IMR-90 (cell line): Measurements from ENCODE around the gene USP40.

Experiments
- CHD1 ChIP-seq: IDR thresholded peaks from 2 replicates; pipeline ENCODE4 v1.6.1; 2012; ENCODE audit warnings: low read depth, low read length, improper control_type of control experiment
- CTCF ChIP-seq: conservative IDR thresholded peaks from 2 replicates; pipeline ENCODE4 v1.5.1; 2012; ENCODE audit warnings: mild to moderate bottlenecking, low read depth, low read length, improper control_type of control experiment
- FOS ChIP-seq: fragments of 150-350 bp; IDR thresholded peaks from 2 replicates; pipeline ENCODE4 v1.6.1; 2016; ENCODE audit warnings: low read depth, low read length
- MAZ ChIP-seq: IDR thresholded peaks from 2 replicates; pipeline ENCODE4 v1.6.1; 2012; ENCODE audit warnings: low read depth, mild to moderate bottlenecking, low read length, improper control_type of control experiment, moderate library complexity, borderline replicate concordance
- POLR2A ChIP-seq: IDR thresholded peaks from 2 replicates; pipeline ENCODE4 v1.6.1; 2012; ENCODE audit warnings: mild to moderate bottlenecking, low read depth, low read length
- RAD21 ChIP-seq: IDR thresholded peaks from 2 replicates; pipeline ENCODE4 v1.6.1; 2012; ENCODE audit warnings: low read length, improper control_type of control experiment
- RFX5 ChIP-seq: IDR thresholded peaks from 2 replicates; pipeline ENCODE4 v1.8.0; 2012; ENCODE audit warnings: low read depth, mild to moderate bottlenecking, low read length, moderate library complexity
- USF2 ChIP-seq: fragments of 150-350 bp; IDR thresholded peaks from 2 replicates; pipeline ENCODE4 v1.6.1; 2017; ENCODE audit warnings: mild to moderate bottlenecking, antibody characterized with exemption, low read length, low read depth

- TF ChIP-seq CHD1 (no peak), POLR2A (no peak), CTCF (no peak), RAD21 (no peak), FOS (no peak), USF2 (no peak), RFX5 (no peak), MAZ (no peak)
Observed at GRCh38 chr2:233546774-233547173, 19.8 kb downstream of the USP40 start.
